Measurements from ENCODE around the gene TAF11.

GRCh38 chr6:34867484-34867883 lies 20.4 kb downstream of the TAF11 start:
- no peak for TF ChIP-seq PHF8 (IDR thresholded peaks at IDR 0.05; ENCODE audit: borderline replicate concordance, low read depth)
- TF ChIP-seq CBX8 (IDR thresholded peaks at IDR 0.05), result no peak
- TF ChIP-seq CTCF (IDR thresholded peaks at IDR 0.05), result no peak
- TF ChIP-seq USF2 (IDR thresholded peaks at IDR 0.05), result no peak

Measured in A549 (cell line).